Femur (tissue), 1 donor: ENCODE measurements around the gene SDK2.
"Not testable (repeated sequence)": the region's sequence is repeated elsewhere in the genome, so short reads cannot be mapped to it uniquely, and the experiment has no call there.

ENCODE experiments used
- DNase-seq: peaks from one replicate; pipeline ENCODE4 v3.0.0-alpha.2; 2017

SDK2 gene

GRCh38 chr17:73474370-73474988 is 169.8 kb downstream of the SDK2 start:
- DNase-seq, result peak; percentile 75

- DNase-seq, result not testable (repeated sequence)
Observed at GRCh38 chr17:73472715-73473114, 171.5 kb downstream of the SDK2 start.

GRCh38 chr17:73471924-73472323 is 172.3 kb downstream of the SDK2 start:
- no peak for DNase-seq

- DNase-seq, result no peak
Observed at GRCh38 chr17:73470316-73470826, 173.9 kb downstream of the SDK2 start.

- DNase-seq, result no peak
Observed at GRCh38 chr17:73469311-73469710, 174.9 kb downstream of the SDK2 start.

- no peak for DNase-seq
Observed at GRCh38 chr17:73468221-73468620, 176.0 kb downstream of the SDK2 start.

GRCh38 chr17:73467651-73468050 is 176.6 kb downstream of the SDK2 start:
- no peak for DNase-seq

GRCh38 chr17:73466704-73467433 is 177.4 kb downstream of the SDK2 start:
- no peak for DNase-seq

GRCh38 chr17:73465953-73466230 is 178.4 kb downstream of the SDK2 start:
- DNase-seq, result no peak

- DNase-seq, result no peak
Observed at GRCh38 chr17:73465130-73465952, 178.9 kb downstream of the SDK2 start.

GRCh38 chr17:73464447-73464846 is 179.8 kb downstream of the SDK2 start:
- DNase-seq, result no peak

GRCh38 chr17:73463821-73464220 is 180.4 kb downstream of the SDK2 start:
- DNase-seq, result no peak

- no peak for DNase-seq
Observed at GRCh38 chr17:73462823-73463222, 181.4 kb downstream of the SDK2 start.

- no peak for DNase-seq
Observed at GRCh38 chr17:73459980-73460379, 184.3 kb downstream of the SDK2 start.

GRCh38 chr17:73455767-73456166 is 188.5 kb downstream of the SDK2 start:
- no peak for DNase-seq

- DNase-seq, result peak; percentile 87
Observed at GRCh38 chr17:73455050-73455687, 189.1 kb downstream of the SDK2 start.

GRCh38 chr17:73453494-73453893 is 190.8 kb downstream of the SDK2 start:
- not testable (repeated sequence) for DNase-seq

GRCh38 chr17:73453090-73453489 is 191.2 kb downstream of the SDK2 start:
- no peak for DNase-seq

GRCh38 chr17:73452009-73452408 is 192.2 kb downstream of the SDK2 start:
- no peak for DNase-seq

GRCh38 chr17:73447319-73447718 is 196.9 kb downstream of the SDK2 start:
- no peak for DNase-seq

GRCh38 chr17:73446617-73447016 is 197.6 kb downstream of the SDK2 start:
- no peak for DNase-seq

GRCh38 chr17:73445466-73445865 is 198.8 kb downstream of the SDK2 start:
- no peak for DNase-seq

- DNase-seq, result no peak
Observed at GRCh38 chr17:73444021-73444420, 200.2 kb downstream of the SDK2 start.
